ENCODE results near the gene ANXA2R.
"Not testable (repeated sequence)": the region's sequence is repeated elsewhere in the genome, so short reads cannot be mapped to it uniquely, and the experiment has no call there.

ANXA2R gene

DNA sequence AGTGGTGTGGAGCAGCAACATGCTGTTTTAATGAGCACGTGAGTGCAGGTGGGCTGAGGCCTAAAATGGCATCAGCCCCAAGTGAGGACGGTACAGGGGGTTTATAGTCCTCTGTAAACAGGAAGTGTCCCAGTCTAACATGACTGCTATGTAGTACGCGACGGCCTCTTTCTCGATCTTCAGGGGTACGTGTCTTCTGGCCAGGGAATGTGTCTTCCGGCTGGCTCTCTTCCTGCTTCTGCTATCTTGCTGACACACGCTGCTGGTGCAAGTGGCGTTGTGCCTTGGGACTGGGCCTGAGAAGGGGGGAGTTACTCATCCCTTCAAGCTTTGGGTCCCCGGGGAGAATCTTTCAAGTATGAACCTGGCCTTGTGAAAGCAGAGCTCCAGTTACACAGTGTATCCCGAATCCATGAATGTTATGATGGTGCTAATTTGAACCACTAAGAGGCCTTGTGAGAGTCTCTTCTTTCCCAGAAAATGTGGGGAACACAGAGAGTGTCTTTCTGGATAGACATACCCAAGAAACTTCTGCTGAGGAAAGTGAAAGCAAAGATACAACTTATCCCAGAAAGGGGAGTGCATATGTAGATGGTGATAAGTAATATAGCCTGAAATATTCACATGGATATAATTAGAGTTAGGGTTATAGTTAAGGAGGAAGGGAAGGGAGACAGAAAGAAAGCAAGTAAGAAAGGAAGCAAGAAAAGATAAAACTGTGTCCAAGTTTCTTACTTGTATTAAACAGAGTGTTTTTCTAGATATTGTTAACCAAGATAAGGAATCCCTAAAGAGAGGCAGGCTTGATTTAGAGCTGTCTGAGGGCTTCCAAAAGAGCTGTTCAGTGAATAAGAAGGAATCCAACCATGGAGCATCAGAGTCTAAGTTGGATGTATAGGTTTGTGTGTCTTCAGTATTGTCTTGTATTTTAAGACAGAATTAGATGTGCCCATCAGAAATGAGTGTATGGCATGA, 35.5 kb upstream of the ANXA2R start:
- ChIA-PET CTCF (no interaction called here), POLR2A (interaction anchor here (0.8 kb wide), 1 partner anchor 46 kb away, joined by 3 read pairs; no protein-coding TSS in a partner anchor)
- no peak for DNase-seq (ENCODE audit: extremely low spot score)
- TF ChIP-seq, protein P1, sequence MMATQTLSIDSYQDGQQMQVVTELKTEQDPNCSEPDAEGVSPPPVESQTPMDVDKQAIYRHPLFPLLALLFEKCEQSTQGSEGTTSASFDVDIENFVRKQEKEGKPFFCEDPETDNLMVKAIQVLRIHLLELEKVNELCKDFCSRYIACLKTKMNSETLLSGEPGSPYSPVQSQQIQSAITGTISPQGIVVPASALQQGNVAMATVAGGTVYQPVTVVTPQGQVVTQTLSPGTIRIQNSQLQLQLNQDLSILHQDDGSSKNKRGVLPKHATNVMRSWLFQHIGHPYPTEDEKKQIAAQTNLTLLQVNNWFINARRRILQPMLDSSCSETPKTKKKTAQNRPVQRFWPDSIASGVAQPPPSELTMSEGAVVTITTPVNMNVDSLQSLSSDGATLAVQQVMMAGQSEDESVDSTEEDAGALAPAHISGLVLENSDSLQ (IDR thresholded peaks at IDR 0.05), result no peak
- TF ChIP-seq ZNF384 (IDR thresholded peaks at IDR 0.05), result no peak
- no peak for TF ChIP-seq FOXA1 (IDR thresholded peaks at IDR 0.05)
- TF ChIP-seq TARDBP (IDR thresholded peaks at IDR 0.05), result no peak

DNA sequence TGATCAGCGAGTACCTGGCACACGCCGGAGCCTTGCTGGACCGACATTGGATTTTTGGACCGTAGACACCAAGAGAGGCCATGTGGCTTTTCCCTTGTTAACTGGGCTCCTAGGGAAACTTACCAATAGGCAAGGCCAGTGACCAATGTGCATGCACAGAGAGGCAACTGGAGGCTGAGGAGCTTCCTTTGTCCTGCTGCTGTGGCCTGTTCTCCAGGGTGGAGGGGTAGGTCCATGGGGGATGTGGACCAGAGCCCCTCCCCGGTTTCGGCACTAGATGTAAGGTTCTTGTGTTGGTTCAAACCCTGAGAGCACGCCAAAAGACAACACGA, 34.8 kb upstream of the ANXA2R start:
- ChIA-PET CTCF (no interaction called here), POLR2A (no interaction called here)
- TF ChIP-seq TARDBP (IDR thresholded peaks at IDR 0.05) (no peak), FOXK2 (IDR thresholded peaks at IDR 0.05) (no peak), L3MBTL2 (conservative IDR thresholded peaks at IDR 0.05) (no peak), HDGF (IDR thresholded peaks at IDR 0.05; ENCODE audit: borderline replicate concordance) (no peak)
- DNase-seq (ENCODE audit: extremely low spot score), result no peak

DNA sequence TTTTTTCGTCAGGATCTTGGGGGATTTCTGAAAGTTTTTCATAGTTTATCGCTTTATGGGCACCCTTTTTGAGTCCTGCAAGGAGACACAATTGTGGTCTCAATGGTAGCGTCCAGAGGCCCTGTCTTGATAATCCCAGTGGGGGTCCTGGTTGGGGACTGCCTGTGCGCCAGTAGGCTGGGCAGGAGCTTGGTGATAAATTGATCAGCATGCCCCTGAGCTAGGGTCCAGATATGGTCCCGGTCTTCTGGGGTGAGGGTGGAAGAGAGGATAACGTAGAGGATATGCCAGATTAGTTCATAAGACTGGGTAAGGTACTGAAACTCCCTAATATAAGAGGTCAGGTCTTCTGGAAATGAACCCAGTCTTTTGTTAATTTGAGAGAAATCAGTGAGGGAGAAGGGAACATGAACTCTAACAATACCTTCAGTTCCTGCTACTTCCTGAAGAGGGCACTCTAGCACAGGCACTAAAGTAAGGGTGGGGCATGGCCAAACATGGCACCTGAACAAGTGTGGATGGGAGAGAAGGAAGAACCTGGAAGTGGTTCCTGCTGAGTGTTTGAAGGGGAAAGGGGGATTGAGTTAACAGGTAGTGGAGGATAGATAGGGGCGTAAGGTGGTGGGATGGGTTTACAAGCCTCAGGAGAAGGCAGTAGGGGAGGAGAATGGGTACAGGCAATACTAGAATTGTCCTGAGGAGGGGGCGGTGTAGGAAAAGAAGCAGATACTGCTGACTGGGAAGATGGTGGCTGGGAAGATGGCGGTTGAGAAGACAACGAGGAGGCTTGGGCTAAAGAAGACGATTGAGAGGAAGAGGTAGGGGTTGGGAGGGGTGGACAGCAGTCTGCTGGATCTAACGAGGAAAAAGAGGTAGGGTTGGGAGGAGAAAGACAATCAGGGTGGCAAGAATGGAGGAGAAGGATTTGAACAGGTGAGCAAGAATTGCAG, 33.8 kb upstream of the ANXA2R start:
- DNase-seq (ENCODE audit: extremely low spot score), result peak; percentile 33
- POLR2A ChIA-PET, result no interaction called here
- TF ChIP-seq CTBP1 (IDR thresholded peaks at IDR 0.05; ENCODE audit: borderline replicate concordance), result no peak
- TF ChIP-seq, protein P1 (IDR thresholded peaks at IDR 0.05), result no peak
- TF ChIP-seq FOXK2 (IDR thresholded peaks at IDR 0.05), result no peak
- no peak for TF ChIP-seq FOXA1 (IDR thresholded peaks at IDR 0.05)
- no peak for TF ChIP-seq TARDBP (IDR thresholded peaks at IDR 0.05)
- TF ChIP-seq LEF1 (IDR thresholded peaks at IDR 0.05; ENCODE audit: borderline replicate concordance), result no peak
- no peak for TF ChIP-seq SP1 (IDR thresholded peaks at IDR 0.05)
- TF ChIP-seq FOXM1 (IDR thresholded peaks at IDR 0.05; ENCODE audit: borderline replicate concordance), result no peak
- TF ChIP-seq ZNF384 (IDR thresholded peaks at IDR 0.05), result no peak
- no peak for TF ChIP-seq L3MBTL2 (conservative IDR thresholded peaks at IDR 0.05)
- TF ChIP-seq ARNT (IDR thresholded peaks at IDR 0.05), result no peak
- TF ChIP-seq ELF4 (IDR thresholded peaks at IDR 0.05), result no peak
- no peak for TF ChIP-seq NFRKB (IDR thresholded peaks at IDR 0.05)
- no peak for TF ChIP-seq SUZ12 (IDR thresholded peaks at IDR 0.05)
- CTCF ChIA-PET, result interaction anchor here (0.9 kb wide), 1 partner anchor 35 kb away, joined by 4 read pairs; no protein-coding TSS in a partner anchor

DNA sequence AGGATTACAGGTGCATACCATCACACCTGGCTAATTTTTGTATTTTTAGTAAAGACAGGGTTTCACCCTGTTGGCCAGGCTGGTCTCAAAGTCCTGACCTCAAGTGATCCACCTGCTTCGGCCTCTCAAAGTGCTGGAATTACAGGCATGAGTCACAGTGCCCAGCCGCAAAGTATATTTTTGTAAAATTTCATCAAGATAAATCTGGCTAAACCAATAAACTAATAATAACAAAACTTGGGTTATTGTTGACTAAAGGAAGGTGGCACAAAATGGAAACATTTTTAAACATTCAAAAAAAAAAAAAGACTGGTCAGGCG, 29.2 kb upstream of the ANXA2R start:
- POLR2A ChIA-PET; CTCF ChIA-PET; DNase-seq (ENCODE audit: extremely low spot score): not testable (repeated sequence)

DNA sequence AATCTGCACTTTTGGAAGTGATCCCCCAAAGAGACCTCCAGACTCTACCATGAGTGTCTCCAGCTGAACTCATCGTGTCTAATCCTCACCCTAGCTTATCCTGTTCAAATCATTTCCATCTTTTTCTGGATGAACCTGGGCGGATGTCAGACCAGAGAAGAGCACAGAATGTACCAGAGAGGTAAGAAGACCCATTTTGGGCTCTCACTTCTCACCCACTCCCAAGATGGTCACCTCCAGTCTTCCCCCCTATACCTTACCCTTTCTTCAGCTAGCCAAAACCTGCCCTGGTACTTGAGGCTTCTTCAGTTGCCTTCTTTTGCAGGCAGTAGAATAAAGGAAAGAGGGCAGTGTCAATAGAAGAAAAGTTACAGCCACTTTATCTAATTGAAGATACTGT, 27.9 kb upstream of the ANXA2R start:
- ChIA-PET CTCF (interaction anchor here (0.9 to 1.2 kb wide), 2 partner anchors 38 to 48 kb away, joined by 4 to 5 read pairs; no protein-coding TSS in a partner anchor), POLR2A (interaction anchor here (1.7 to 5.5 kb wide), 6 partner anchors 26 to 416 kb away, joined by 4 to 55 read pairs (median 10); partner anchors contain the start of genes HMGCS1, TMEM267 and ZNF131)
- DNase-seq (ENCODE audit: extremely low spot score), result no peak
- TF ChIP-seq TARDBP (IDR thresholded peaks at IDR 0.05) (no peak), NFRKB (IDR thresholded peaks at IDR 0.05) (no peak), CTBP1 (IDR thresholded peaks at IDR 0.05; ENCODE audit: borderline replicate concordance) (no peak), FOXA1 (IDR thresholded peaks at IDR 0.05) (no peak), ZNF384 (IDR thresholded peaks at IDR 0.05) (no peak), ARNT (IDR thresholded peaks at IDR 0.05) (no peak), L3MBTL2 (conservative IDR thresholded peaks at IDR 0.05) (no peak), BHLHE40 (IDR thresholded peaks at IDR 0.05; ENCODE audit: borderline replicate concordance) (no peak), FOXM1 (IDR thresholded peaks at IDR 0.05; ENCODE audit: borderline replicate concordance) (no peak), SUZ12 (IDR thresholded peaks at IDR 0.05) (no peak)
- TF ChIP-seq, protein P1 (IDR thresholded peaks at IDR 0.05), result no peak
